Esophagus muscularis mucosa (tissue), 4 donors: ENCODE results near the gene ACR.

ENCODE experiments used
- CTCF ChIP-seq, 3 experiments: fragments of 200-600 bp in 2 of 3; fragments of 450-650 bp in 1 of 3; sonication (generic) in 2 of 3; IDR thresholded peaks; one replicate each; pipeline ENCODE4 v1.5.1; 2017 to 2019; ENCODE audit warnings: antibody characterized with exemption in 3 of 3, mild to moderate bottlenecking in 2 of 3, moderate library complexity in 1 of 3
- EP300 ChIP-seq: sonication (generic); formaldehyde crosslinking; IDR thresholded peaks from one replicate; pipeline ENCODE4 v1.6.1; 2017; ENCODE audit warnings: antibody characterized with exemption
- POLR2AphosphoS5 ChIP-seq, 2 donors: sonication (generic); formaldehyde crosslinking; IDR thresholded peaks; one replicate each; pipeline ENCODE4 v1.6.1; 2017; ENCODE audit warnings: antibody characterized with exemption in 2 of 2

- TF ChIP-seq CTCF (IDR thresholded peaks at IDR 0.05) (no peak), EP300 (no peak), POLR2AphosphoS5 (IDR thresholded peaks at IDR 0.05) (no peak)
These were observed 25.5 kb upstream of the ACR start for GRCh38 chr22:50712341-50713007.
